KMS-11 (cell line): ENCODE results near the gene ZNF80.
"Not testable (repeated sequence)": the region's sequence is repeated elsewhere in the genome, so short reads cannot be mapped to it uniquely, and the experiment has no call there.

ENCODE experiments used
- H2AFZ ChIP-seq: fragments of 200-600 bp; sonication (generic); 2 replicates; pipeline ENCODE4 v1.6.1; 2016; ENCODE audit warnings: antibody characterized with exemption, mixed run types, low read depth
- H3K27ac ChIP-seq: fragments of 200-600 bp; sonication (generic); 2 replicates; pipeline ENCODE4 v1.6.1; 2016; ENCODE audit warnings: mild to moderate bottlenecking, mixed run types
- H3K27me3 ChIP-seq: fragments of 200-600 bp; sonication (generic); 2 replicates; pipeline ENCODE4 v1.6.1; 2017; ENCODE audit warnings: mild to moderate bottlenecking, low read depth, mixed run types, moderate library complexity; ENCODE audit not compliant: insufficient read depth
- H3K36me3 ChIP-seq: fragments of 200-600 bp; sonication (generic); 2 replicates; pipeline ENCODE4 v1.6.1; 2017; ENCODE audit warnings: mild to moderate bottlenecking, mixed run types; ENCODE audit not compliant: insufficient read depth
- H3K4me1 ChIP-seq: fragments of 200-600 bp; sonication (generic); 2 replicates; pipeline ENCODE4 v1.6.1; 2016; ENCODE audit warnings: mild to moderate bottlenecking, low read depth, mixed run types; ENCODE audit not compliant: poor library complexity, severe bottlenecking
- H3K4me2 ChIP-seq: fragments of 200-600 bp; sonication (generic); 2 replicates; pipeline ENCODE4 v1.7.0; 2016; ENCODE audit warnings: mild to moderate bottlenecking, mixed run types
- H3K4me3 ChIP-seq: fragments of 200-600 bp; sonication (generic); IDR thresholded peaks from 2 replicates; pipeline ENCODE4 v1.6.1; 2017; ENCODE audit warnings: low read depth, low read length, mixed read lengths; ENCODE audit not compliant: insufficient read depth
- H3K79me2 ChIP-seq: fragments of 200-600 bp; sonication (generic); 2 replicates; pipeline ENCODE4 v1.6.1; 2016; ENCODE audit warnings: low read depth, mixed run types; ENCODE audit not compliant: insufficient read depth
- H3K9ac ChIP-seq: fragments of 200-600 bp; sonication (generic); 2 replicates; pipeline ENCODE4 v1.6.1; 2016; ENCODE audit warnings: mild to moderate bottlenecking, mixed run types
- H4K20me1 ChIP-seq: fragments of 200-600 bp; sonication (generic); 2 replicates; pipeline ENCODE4 v1.6.1; 2016; ENCODE audit warnings: mild to moderate bottlenecking, mixed run types; ENCODE audit not compliant: insufficient read depth
- CTCF ChIP-seq: fragments of 200-600 bp; sonication (generic); conservative IDR thresholded peaks from 2 replicates; pipeline ENCODE4 v1.6.1; 2017; ENCODE audit warnings: low read depth, mild to moderate bottlenecking, antibody characterized with exemption, low read length, moderate library complexity, mixed read lengths

ZNF80 gene

GRCh38 chr3:114241262-114241661, 3.9 kb upstream of the ZNF80 start:
- TF ChIP-seq CTCF, result no peak
- Histone ChIP-seq H3K27ac (no peak overlapping the region), H4K20me1 (no peaks in the 10 kb centered on the region), H3K27me3 (no peaks in the 10 kb centered on the region), H3K4me1 (peaks cover 4% of the 10 kb centered on the region), H3K4me3 (no peak overlapping the region), H3K36me3 (no peaks in the 10 kb centered on the region), H3K79me2 (no peaks in the 10 kb centered on the region), H3K4me2 (no peak overlapping the region), H2AFZ (no peak overlapping the region), H3K9ac (no peak overlapping the region)

DNA sequence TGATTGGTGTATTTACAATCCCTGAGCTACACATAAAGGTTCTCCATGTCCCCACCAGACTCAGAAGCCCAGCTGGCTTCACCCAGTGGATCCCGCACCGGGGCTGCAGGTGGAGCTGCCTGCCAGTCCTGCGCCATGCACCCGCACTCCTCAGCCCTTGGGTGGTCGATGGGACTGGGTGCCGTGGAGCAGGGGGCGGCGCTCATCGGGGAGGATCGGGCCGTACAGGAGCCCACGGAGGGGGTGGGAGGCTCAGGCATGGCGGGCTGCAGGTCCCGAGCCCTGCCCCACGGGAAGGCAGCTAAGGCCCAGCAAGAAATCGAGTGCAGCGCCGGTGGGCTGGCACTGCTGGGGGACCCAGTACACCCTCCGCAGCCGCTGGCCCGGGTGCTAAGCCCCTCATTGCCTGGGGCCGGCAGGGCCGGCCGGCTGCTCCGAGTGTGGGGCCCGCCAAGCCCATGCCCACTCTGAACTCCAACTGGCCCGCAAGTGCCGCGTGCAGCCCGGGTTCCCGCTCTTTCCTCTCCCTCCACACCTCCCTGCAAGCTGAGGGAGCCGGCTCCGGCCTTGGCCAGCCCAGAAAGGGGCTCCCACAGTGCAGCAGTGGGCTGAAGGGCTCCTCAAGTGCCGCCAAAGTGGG, 888 bp upstream of the ZNF80 start:
- H4K20me1 ChIP-seq, H3K4me2 ChIP-seq, H3K4me1 ChIP-seq, H2AFZ ChIP-seq, H3K4me3 ChIP-seq, H3K9ac ChIP-seq, H3K79me2 ChIP-seq, H3K36me3 ChIP-seq, H3K27ac ChIP-seq, H3K27me3 ChIP-seq: not testable (repeated sequence)

DNA sequence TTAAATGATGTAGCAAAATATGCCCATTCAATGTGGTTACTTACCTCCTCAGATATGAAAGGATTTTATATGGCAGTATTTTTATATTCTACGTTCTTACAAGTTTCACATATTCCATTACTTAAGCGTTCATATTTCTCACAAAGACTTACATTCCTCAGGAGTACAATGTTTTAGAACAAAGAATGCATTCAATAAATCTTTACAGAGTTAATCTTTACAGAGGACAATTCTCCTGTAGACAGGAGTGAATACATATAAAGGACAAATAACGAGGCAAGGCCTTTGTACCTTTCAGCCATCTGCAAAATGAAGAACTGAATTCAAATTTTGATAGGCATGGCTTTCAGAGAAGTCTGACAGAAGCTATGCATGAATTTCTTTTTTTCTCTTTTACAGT, 1.9 kb downstream of the ZNF80 start:
- Histone ChIP-seq H3K79me2 (no peaks in the 10 kb centered on the region), H3K36me3 (no peaks in the 10 kb centered on the region), H3K27me3 (no peaks in the 10 kb centered on the region), H3K9ac (no peak overlapping the region), H3K4me3 (no peak overlapping the region), H4K20me1 (no peaks in the 10 kb centered on the region), H3K4me2 (no peak overlapping the region), H2AFZ (no peak overlapping the region), H3K4me1 (no peaks in the 10 kb centered on the region), H3K27ac (no peak overlapping the region)
- TF ChIP-seq CTCF, result no peak

DNA sequence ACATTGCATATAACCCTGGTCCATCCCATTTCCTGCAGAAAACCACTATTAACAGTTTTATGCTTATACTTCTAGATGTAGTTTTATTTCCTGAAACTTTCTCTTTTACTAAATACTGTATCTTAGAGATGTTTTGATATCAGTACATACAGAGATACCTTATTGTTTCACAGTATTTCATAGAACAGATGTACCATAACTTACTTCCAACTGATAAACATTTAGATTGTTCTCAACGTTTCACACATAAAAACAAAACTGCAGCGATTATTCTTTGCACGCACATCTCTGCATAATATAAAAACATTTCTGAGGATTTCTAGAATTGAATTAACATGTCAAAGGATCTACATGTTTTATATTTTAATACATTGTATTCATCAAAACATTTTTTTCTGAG, 2.6 kb downstream of the ZNF80 start:
- no peak for TF ChIP-seq CTCF
- H3K27me3 ChIP-seq, result no peaks in the 10 kb centered on the region
- H3K4me1 ChIP-seq, result no peaks in the 10 kb centered on the region
- H3K9ac ChIP-seq, result no peak overlapping the region
- H3K79me2 ChIP-seq, result no peaks in the 10 kb centered on the region
- H3K27ac ChIP-seq, result no peak overlapping the region
- H3K4me3 ChIP-seq, result no peak overlapping the region
- H2AFZ ChIP-seq, result no peak overlapping the region
- no peaks in the 10 kb centered on the region for H4K20me1 ChIP-seq
- H3K36me3 ChIP-seq, result no peaks in the 10 kb centered on the region
- H3K4me2 ChIP-seq, result no peak overlapping the region

DNA sequence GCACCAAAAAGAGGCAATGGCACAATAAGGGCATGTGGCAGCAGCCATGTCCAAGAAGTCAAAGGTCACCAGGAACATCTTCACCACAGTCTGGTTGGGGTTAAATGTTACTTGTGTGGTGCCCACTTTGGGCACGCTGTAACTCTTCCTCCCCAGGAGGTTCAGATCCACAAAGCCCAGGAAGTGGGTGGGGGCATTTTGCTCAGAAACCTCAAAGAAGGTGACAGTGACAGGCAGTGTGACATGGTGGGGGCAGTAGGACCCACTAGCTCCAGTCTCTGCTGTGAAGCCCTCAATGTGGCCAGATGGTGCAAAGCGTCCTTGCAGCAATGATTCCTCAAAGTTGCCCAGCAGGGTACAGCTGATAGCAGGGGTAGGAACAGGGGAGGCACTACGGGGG, 5.8 kb downstream of the ZNF80 start:
- Histone ChIP-seq H3K79me2 (no peaks in the 10 kb centered on the region), H3K27me3 (no peaks in the 10 kb centered on the region), H3K4me3 (no peak overlapping the region), H3K4me2 (no peak overlapping the region), H3K4me1 (no peaks in the 10 kb centered on the region), H3K9ac (no peak overlapping the region), H3K36me3 (no peaks in the 10 kb centered on the region), H3K27ac (no peak overlapping the region), H4K20me1 (no peaks in the 10 kb centered on the region), H2AFZ (no peak overlapping the region)
- TF ChIP-seq CTCF, result no peak
